GM12864 (cell line): ENCODE data around the gene GMDS.
A peak's percentile ranks its signal among the peaks of the same experiment; 100 is the strongest.

Experiments used
- DNase-seq: peaks from one replicate; pipeline ENCODE4 v3.0.0-alpha.2; 2011; ENCODE audit warnings: low read depth
- H3K4me3 ChIP-seq: 2 replicates; pipeline ENCODE4 v1.5.1; 2011; ENCODE audit warnings: mild to moderate bottlenecking, low read depth, low read length, control low read depth
- CTCF ChIP-seq: IDR thresholded peaks from 2 replicates; pipeline ENCODE4 v1.5.1; 2011; ENCODE audit warnings: low read depth, mild to moderate bottlenecking, moderate library complexity, low read length, control low read depth, inconsistent platforms; ENCODE audit errors: missing control alignments

Gene GMDS

GRCh38 chr6:2033544-2033943 is 211.9 kb downstream of the GMDS start:
- no peak overlapping the region for H3K4me3 ChIP-seq
- TF ChIP-seq CTCF: no peak
- no peak for DNase-seq

DNA sequence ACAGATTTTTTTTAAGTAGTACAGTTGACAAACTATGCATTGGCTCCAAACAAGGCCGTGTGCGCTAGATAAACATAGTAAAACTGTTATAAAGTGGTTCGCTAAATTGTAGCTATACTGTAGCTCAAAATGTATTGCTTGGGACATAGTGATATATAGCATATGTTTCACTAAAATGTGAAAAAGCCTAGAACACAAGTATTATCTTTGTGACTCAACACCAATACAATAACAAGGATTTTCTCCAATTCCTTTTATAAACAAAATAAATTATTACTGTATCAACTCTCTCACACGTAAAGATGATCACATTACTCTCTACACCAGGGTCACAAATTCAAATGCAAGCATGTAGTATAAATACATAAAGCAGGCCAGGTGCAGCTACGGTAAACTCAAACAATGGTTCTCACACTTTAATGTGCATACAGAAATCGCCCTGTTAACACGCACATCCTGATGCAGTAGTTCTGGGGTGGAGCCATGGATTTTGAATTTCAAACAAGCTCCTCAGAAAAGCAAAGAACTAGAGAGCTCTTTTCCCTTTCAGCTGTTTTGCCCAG is 214.6 kb downstream of the GMDS start:
- DNase-seq: no peak
- TF ChIP-seq CTCF: no peak
- no peak overlapping the region for H3K4me3 ChIP-seq

GRCh38 chr6:2029952-2030351 is 215.5 kb downstream of the GMDS start:
- no peak for TF ChIP-seq CTCF
- DNase-seq: no peak
- no peak overlapping the region for H3K4me3 ChIP-seq

GRCh38 chr6:2029130-2029794 is 216.1 kb downstream of the GMDS start:
- no peak overlapping the region for H3K4me3 ChIP-seq
- no peak for TF ChIP-seq CTCF
- DNase-seq: no peak

DNA sequence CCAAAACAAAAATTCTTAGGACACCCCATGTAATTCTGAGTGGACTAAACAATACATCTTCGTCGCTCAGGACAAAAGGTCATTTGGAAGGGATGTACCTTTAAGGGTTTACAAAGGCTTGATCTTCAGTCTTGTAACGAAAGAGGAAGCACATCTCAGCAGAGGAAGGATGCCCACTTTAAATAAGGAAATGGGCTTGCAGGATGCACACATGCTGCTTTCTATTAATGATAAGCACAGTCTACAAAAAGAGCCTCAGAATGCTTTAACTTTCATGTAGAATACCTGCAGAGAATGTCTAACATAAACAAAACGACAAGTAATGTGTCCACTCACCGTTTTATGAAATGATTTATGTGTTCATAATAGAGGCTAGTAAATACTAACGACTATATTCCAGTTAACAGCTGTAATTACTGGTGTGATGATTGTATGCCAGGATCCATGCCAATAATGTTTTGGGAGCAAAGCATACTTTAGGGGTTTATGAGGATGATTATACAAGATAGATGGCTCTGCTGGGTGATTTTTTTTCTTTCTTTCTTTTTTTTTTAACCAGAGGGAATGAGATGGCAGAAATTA is 216.9 kb downstream of the GMDS start:
- H3K4me3 ChIP-seq: no peak overlapping the region
- TF ChIP-seq CTCF: no peak
- peak; percentile 38 for DNase-seq

GRCh38 chr6:2026133-2026532 is 219.3 kb downstream of the GMDS start:
- TF ChIP-seq CTCF: no peak
- no peak for DNase-seq
- no peak overlapping the region for H3K4me3 ChIP-seq
